DND-41 (cell line): Measurements from ENCODE around the gene MYL10.

Source experiments
- ATAC-seq: fragments of 200-7000 bp; cut with Tn5 transposase; 3 replicates; pipeline ENCODE4 v1.9.1; 2021; ENCODE audit warnings: low read depth; ENCODE audit not compliant: insufficient read depth
- DNase-seq: peaks from one replicate; pipeline ENCODE4 v3.0.0-alpha.2; 2020
- H2AFZ ChIP-seq: 2 replicates; pipeline ENCODE4 v1.6.0; 2012; ENCODE audit warnings: low read depth, low read length
- H3K27ac ChIP-seq: 2 replicates; pipeline ENCODE4 v1.5.1; 2012; ENCODE audit warnings: low read length, inconsistent platforms
- H3K27me3 ChIP-seq: fragments of 200-600 bp; sonication (generic); 2 replicates; pipeline ENCODE4 v1.6.0; 2012; ENCODE audit warnings: low read length, mild to moderate bottlenecking, inconsistent platforms; ENCODE audit not compliant: insufficient read depth, poor library complexity
- H3K36me3 ChIP-seq: 2 replicates; pipeline ENCODE4 v1.5.1; 2012; ENCODE audit warnings: low read length, inconsistent platforms; ENCODE audit not compliant: insufficient read depth
- H3K4me1 ChIP-seq: 2 replicates; pipeline ENCODE4 v1.5.1; 2012; ENCODE audit warnings: mild to moderate bottlenecking, low read length; ENCODE audit not compliant: insufficient read depth
- H3K4me2 ChIP-seq: 2 replicates; pipeline ENCODE4 v1.6.0; 2012; ENCODE audit warnings: mild to moderate bottlenecking, moderate library complexity, low read length, inconsistent platforms; ENCODE audit not compliant: insufficient read depth
- H3K4me3 ChIP-seq, 2 experiments: fragments of 200-600 bp in 1 of 2; shearing (Covaris generic) in 1 of 2; 2 replicates each; pipeline ENCODE4 v1.5.1; 2012 to 2016; ENCODE audit warnings: inconsistent platforms in 2 of 2, low read length in 2 of 2, mild to moderate bottlenecking in 2 of 2, low read depth in 1 of 2, moderate library complexity in 1 of 2
- H3K79me2 ChIP-seq: 2 replicates; pipeline ENCODE4 v1.6.0; 2012; ENCODE audit warnings: low read length, inconsistent platforms; ENCODE audit not compliant: insufficient read depth
- H3K9ac ChIP-seq: 2 replicates; pipeline ENCODE4 v1.6.0; 2012; ENCODE audit warnings: low read depth, mild to moderate bottlenecking, inconsistent platforms, low read length, moderate library complexity
- H3K9me3 ChIP-seq: 2 replicates; pipeline ENCODE4 v1.5.1; 2012; ENCODE audit warnings: low read length, moderate library complexity, mild to moderate bottlenecking, inconsistent platforms; ENCODE audit not compliant: insufficient read depth, severe bottlenecking
- H4K20me1 ChIP-seq: 2 replicates; pipeline ENCODE4 v1.6.0; 2012; ENCODE audit warnings: low read length; ENCODE audit not compliant: insufficient read depth
- EZH2 ChIP-seq: IDR thresholded peaks from 3 replicates; pipeline ENCODE4 v1.6.1; 2012; ENCODE audit warnings: borderline replicate concordance, low read depth, mild to moderate bottlenecking, moderate library complexity, low read length, inconsistent platforms; ENCODE audit not compliant: severe bottlenecking
- TF ChIP-seq, protein P1 (sequence below): IDR thresholded peaks from 2 replicates; pipeline ENCODE4 v1.5.1; 2012; ENCODE audit warnings: borderline replicate concordance, low read length, moderate library complexity, mild to moderate bottlenecking; ENCODE audit not compliant: poor library complexity, severe bottlenecking; ENCODE audit errors: extremely low read depth

Gene MYL10

DNA sequence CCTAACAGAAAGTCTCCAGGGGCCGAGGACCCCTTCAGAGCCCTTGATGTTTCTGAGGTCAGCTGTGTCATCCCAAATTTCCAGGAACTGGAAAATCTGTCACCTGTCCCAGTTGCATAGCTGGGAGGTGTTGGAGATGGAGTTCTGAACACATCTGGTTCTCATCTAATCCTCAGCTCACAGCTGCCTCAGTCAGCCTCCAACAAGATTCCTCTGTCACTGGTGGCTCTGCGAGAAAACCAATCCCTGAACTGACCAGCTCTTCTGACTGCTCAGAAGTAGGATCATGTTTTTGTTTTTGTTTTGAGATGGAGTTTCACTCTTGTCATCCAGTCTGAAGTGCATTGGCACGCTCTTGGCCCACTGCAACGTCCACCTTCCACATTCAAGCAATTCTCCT lies 37.6 kb upstream of the MYL10 start:
- Histone ChIP-seq H3K27ac (no peak overlapping the region), H2AFZ (no peak overlapping the region), H3K9ac (no peak overlapping the region), H3K79me2 (no peaks in the 10 kb centered on the region), H3K4me2 (no peak overlapping the region), H3K4me1 (no peaks in the 10 kb centered on the region), H3K36me3 (no peaks in the 10 kb centered on the region), H4K20me1 (no peaks in the 10 kb centered on the region; the same call in 1 of the 2 replicates), H3K9me3 (no peaks in the 10 kb centered on the region), H3K27me3 (no peaks in the 10 kb centered on the region), H3K4me3 (no peak overlapping the region)
- ATAC-seq (no peak), DNase-seq (no peak)
- TF ChIP-seq EZH2: no peak
- TF ChIP-seq, protein P1, sequence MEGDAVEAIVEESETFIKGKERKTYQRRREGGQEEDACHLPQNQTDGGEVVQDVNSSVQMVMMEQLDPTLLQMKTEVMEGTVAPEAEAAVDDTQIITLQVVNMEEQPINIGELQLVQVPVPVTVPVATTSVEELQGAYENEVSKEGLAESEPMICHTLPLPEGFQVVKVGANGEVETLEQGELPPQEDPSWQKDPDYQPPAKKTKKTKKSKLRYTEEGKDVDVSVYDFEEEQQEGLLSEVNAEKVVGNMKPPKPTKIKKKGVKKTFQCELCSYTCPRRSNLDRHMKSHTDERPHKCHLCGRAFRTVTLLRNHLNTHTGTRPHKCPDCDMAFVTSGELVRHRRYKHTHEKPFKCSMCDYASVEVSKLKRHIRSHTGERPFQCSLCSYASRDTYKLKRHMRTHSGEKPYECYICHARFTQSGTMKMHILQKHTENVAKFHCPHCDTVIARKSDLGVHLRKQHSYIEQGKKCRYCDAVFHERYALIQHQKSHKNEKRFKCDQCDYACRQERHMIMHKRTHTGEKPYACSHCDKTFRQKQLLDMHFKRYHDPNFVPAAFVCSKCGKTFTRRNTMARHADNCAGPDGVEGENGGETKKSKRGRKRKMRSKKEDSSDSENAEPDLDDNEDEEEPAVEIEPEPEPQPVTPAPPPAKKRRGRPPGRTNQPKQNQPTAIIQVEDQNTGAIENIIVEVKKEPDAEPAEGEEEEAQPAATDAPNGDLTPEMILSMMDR: no peak

DNA sequence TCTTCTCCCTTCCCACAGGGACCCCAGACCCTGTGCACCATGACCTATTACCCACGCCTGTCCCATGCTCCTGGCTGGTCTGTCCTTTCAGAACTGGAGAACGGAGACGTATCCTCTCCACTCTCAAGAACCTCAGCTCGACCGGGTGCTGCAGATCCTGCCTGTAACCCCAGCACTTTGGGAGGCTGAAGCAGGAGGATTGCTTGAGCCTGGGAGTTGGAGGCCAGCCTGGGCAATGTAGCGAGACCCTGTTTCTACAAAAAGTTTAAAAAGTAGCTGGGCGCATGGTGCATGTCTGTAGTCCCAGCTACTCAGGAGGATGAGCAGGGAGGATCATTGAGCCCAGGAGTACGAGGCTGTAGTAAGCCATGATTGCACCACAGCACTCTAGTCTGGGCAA lies 37.2 kb upstream of the MYL10 start:
- H3K4me2 ChIP-seq: no peak overlapping the region
- ATAC-seq: no peak
- H3K36me3 ChIP-seq: no peaks in the 10 kb centered on the region
- H3K4me1 ChIP-seq: no peaks in the 10 kb centered on the region
- no peaks in the 10 kb centered on the region for H3K79me2 ChIP-seq
- H3K27me3 ChIP-seq: no peaks in the 10 kb centered on the region
- no peak overlapping the region for H3K9ac ChIP-seq
- TF ChIP-seq, protein P1: no peak
- no peak for TF ChIP-seq EZH2
- no peaks in the 10 kb centered on the region for H3K9me3 ChIP-seq
- no peak overlapping the region for H2AFZ ChIP-seq
- H3K4me3 ChIP-seq: no peak overlapping the region
- no peak for DNase-seq
- no peaks in the 10 kb centered on the region; the same call in 1 of the 2 replicates for H4K20me1 ChIP-seq
- no peak overlapping the region for H3K27ac ChIP-seq

DNA sequence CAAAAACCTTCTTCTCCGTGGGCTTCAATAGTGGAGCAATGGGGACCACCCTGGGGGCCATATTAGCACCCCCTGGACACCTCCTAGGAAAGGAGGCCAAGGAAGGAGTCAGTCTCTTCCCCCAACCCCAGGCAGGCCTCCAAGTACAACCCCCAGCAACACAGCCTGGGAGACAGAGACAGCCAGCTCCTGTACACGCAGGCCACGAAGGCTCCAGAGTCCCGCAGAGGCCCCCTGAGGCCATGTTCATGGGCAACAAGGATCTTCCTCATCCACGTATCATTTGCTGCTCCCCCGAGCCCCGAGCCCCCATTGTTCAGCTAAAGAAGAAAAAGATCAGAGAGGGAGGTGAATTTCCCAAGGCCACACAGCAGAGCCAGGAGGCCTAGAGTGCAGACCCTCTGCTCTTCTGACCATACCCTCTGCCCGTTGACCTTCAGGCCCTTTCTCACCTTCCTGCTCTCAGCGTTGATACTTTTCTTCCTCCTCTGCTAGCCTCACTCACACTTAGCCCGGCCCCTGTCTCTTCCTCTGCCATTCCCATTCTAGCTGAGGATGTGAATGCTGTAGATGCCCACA lies 35.9 kb upstream of the MYL10 start:
- no peak overlapping the region for H3K4me3 ChIP-seq

More for the DNA sequence above, 35.9 kb upstream of the MYL10 start:
- no peaks in the 10 kb centered on the region for H3K9me3 ChIP-seq
- H4K20me1 ChIP-seq: no peaks in the 10 kb centered on the region; the same call in 1 of the 2 replicates
- no peaks in the 10 kb centered on the region for H3K79me2 ChIP-seq
- peaks cover 4% of the 10 kb centered on the region for H3K27me3 ChIP-seq
- TF ChIP-seq, protein P1: no peak
- TF ChIP-seq EZH2: no peak
- H3K4me2 ChIP-seq: no peak overlapping the region
- no peaks in the 10 kb centered on the region for H3K36me3 ChIP-seq
- no peak overlapping the region for H3K9ac ChIP-seq
- no peak for DNase-seq
- no peaks in the 10 kb centered on the region for H3K4me1 ChIP-seq
- no peak for ATAC-seq
- H3K27ac ChIP-seq: no peak overlapping the region
- H2AFZ ChIP-seq: no peak overlapping the region
